Astrocyte of the cerebellum (primary cell): Measurements from ENCODE around the gene AP5S1.
"Not testable (repeated sequence)": the region's sequence is repeated elsewhere in the genome, so short reads cannot be mapped to it uniquely, and the experiment has no call there.

ENCODE experiments used
- DNase-seq: peaks from one replicate; pipeline ENCODE4 v3.0.0-alpha.2; 2011; ENCODE audit warnings: low read depth
- H3K4me3 ChIP-seq: 2 replicates; pipeline ENCODE4 v1.5.1; 2011; ENCODE audit warnings: mild to moderate bottlenecking, low read depth, low read length, moderate library complexity
- in situ Hi-C: cut with HindIII; loops from 2 replicates; pipeline ENCODE4 v1.10.0; 2017; ENCODE audit warnings: low sequenced_read_pairs
- TF ChIP-seq, protein P1 (sequence below): IDR thresholded peaks from 2 replicates; pipeline ENCODE4 v1.5.1; 2012; ENCODE audit warnings: low read length, low read depth, moderate library complexity, mild to moderate bottlenecking; ENCODE audit errors: missing control alignments

The AP5S1 gene

DNA sequence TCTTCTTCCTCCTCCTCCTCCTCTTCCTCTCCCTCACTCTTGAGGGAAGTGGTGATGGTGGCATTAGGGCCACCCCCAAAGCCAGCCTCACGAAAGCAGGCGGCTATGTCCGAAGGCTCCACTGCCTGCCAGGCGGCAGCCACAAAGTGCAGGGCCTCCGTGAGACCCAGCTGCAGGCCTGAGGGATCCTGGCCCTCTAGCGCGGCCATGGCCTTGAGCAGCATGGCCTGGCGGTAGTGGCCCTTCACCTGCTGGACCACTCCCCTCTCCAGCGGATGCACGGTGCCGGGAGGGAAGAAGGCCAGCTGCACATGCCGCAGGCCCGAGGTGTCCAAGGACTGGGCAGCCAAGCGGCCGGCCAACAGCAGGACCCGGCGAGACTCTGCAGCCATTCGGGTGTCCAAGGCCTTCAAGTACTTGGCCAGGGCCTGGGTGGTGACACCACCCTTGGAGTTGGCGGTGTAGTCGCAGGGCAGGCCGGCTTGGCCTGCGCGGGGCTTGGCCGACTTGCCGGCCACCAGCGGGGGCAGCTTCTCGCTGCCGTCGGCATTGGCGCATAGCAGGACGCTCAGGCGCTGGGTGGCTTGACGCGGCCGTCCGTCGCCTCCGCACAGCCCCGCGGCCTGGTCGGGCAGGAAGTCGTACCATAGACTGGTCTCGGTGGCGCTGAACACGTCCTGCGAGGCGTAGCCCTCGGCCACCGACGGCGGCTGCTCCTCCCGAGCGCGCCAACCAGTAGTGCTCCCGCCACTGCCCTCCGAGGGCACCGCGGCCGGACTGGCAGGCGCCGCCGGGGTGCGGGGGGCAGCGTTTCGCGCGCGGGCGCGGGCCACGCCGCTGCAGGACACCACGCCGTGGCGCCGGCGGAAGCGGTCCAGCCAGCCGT lies 34.9 kb upstream of the AP5S1 start:
- TF ChIP-seq, protein P1, sequence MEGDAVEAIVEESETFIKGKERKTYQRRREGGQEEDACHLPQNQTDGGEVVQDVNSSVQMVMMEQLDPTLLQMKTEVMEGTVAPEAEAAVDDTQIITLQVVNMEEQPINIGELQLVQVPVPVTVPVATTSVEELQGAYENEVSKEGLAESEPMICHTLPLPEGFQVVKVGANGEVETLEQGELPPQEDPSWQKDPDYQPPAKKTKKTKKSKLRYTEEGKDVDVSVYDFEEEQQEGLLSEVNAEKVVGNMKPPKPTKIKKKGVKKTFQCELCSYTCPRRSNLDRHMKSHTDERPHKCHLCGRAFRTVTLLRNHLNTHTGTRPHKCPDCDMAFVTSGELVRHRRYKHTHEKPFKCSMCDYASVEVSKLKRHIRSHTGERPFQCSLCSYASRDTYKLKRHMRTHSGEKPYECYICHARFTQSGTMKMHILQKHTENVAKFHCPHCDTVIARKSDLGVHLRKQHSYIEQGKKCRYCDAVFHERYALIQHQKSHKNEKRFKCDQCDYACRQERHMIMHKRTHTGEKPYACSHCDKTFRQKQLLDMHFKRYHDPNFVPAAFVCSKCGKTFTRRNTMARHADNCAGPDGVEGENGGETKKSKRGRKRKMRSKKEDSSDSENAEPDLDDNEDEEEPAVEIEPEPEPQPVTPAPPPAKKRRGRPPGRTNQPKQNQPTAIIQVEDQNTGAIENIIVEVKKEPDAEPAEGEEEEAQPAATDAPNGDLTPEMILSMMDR = no peak
- H3K4me3 ChIP-seq = peak overlapping the region; percentile 47
- no peak for DNase-seq
- in situ Hi-C loops = no loop called here

DNA sequence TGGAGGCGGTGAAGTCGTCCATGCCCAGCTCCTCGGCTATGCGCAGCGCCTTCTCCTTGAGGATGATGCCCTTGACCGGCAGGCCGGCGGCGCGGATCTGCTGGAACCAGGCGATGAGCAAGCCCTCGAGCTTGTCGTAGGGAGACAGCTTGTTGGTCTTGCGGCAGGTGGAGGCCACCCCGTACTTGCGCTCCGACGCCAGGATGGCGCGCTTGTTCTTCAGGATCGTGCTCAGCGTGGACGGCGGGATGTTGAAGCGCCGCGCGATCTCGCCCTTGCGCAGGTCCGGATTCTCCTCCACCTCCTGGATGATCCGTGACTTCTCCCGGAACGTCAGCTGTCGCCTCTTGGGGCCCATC lies 34.2 kb upstream of the AP5S1 start:
- TF ChIP-seq, protein P1 = no peak
- peak overlapping the region; percentile 47 for H3K4me3 ChIP-seq
- DNase-seq = no peak
- in situ Hi-C loops = no loop called here

DNA sequence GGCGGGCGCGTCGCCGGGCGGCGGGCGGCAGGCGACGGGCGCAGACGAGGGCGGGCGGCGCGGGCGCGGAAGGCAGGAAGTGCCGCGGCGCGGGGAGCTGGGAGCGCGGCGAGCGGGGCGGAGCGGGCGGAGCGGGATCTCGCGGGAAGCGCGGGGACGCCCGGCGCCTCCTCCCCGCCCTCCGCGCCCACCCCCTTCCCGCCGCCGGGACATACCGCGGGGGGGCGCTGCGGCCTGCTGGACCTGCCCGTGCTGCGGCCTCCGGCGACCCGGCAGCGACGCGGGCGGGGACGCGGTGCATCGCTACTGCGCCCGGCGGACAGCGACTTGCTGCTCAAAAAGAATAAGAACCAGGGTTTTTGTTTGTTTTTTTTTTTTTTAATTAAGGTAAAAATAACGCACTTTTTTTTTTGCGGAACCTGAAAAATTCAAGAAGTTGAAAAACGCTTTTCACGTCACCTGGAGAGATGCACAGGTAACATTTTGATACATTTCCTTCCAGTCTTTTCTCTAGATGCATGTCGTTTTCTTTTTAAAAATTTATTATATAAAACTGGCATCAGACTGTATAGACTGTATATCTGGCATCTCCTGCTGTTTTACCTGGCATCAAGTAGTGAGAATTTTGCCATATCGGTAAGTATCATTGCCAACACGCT lies 33.6 kb upstream of the AP5S1 start, which contains the start of gene CENPB:
Gene CENPB (minus strand): TSS at position 76 of the 659 bp plus-strand sequence. CDS start 257 bp downstream, outside the sequence.
- DNase-seq = no peak
- in situ Hi-C loops = no loop called here
- TF ChIP-seq, protein P1 = peak; percentile 64
- peak within 1 kb of the TSS; percentile 47 for H3K4me3 ChIP-seq

DNA sequence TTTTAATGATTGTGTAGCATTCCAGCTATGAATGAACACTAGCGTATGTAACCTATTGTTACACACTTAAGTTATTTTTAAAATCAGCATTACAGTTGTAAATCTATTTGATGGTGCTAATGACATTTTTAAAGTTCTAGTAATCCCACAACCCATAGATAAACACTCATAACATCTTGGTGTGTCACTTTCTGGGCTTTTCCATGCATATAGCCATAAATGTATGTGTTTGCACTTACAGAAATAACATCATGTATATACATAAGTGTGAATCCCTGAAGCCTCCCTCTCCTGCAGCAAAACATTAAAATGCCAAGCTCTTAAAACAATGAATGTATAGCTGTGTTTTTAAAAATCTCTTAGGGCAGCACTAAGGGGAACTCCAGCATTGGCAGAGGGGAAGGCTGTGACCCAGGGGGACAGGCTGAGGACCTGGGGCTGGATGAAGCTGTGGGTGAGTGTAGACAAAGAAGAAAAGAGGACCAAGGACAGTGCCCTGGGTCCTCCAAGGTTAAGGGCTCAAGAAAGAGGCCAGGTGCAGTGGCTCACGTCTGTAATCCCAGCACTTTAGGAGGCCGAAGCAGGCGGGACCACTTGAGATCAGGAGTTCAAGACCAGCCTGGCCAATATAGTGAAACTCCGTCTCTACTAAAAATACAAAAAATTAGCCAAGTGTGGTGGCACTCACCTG lies 32.9 kb upstream of the AP5S1 start:
- H3K4me3 ChIP-seq = peak overlapping the region; percentile 41
- in situ Hi-C loops = no loop called here
- TF ChIP-seq, protein P1 = no peak
- no peak for DNase-seq

DNA sequence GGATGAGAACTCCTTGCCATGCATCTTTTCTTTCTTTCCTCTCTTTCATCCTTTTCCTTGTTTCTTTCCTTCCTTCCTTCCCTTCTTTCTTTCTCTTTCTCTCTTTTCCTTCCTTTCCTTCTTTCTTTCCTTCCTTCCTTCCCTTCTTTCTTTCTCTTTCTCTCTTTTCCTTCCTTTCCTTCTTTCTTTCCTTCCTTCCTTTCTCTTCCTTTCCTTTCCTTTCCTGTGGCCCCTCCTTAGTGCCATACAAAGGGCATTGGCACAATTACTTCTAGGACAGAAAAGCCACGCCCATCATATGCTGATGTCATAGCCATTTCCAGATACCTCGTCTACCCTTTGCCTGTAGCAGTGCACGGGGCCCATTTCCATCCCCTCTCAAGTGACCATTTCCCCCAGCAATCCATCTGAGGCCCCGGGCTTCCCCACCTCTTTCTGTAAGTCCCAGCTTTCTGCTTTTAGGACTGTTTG lies 31.6 kb upstream of the AP5S1 start:
- no peak for DNase-seq
- in situ Hi-C loops = no loop called here
- no peak overlapping the region for H3K4me3 ChIP-seq
- TF ChIP-seq, protein P1 = no peak

DNA sequence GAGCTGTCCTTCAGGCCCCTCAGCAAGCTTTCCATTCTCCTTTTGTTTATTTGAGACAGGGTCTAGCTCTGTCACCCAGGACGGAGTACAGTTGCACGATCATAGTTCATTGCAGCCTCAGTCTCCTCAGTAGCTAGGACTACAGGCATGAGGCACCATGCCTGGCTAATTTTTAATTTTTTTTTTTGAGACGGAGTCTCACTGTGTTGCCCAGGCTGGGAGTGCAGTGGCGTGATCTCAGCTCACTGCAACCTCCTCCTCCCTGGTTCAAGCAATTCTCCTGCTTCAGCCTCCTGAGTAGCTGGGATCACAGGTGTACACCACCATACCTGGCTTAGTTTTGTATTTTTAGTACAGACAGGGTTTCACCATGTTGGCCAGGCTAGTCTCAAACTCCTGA lies 31.1 kb upstream of the AP5S1 start:
- in situ Hi-C loops, H3K4me3 ChIP-seq, DNase-seq: not testable (repeated sequence)

DNA sequence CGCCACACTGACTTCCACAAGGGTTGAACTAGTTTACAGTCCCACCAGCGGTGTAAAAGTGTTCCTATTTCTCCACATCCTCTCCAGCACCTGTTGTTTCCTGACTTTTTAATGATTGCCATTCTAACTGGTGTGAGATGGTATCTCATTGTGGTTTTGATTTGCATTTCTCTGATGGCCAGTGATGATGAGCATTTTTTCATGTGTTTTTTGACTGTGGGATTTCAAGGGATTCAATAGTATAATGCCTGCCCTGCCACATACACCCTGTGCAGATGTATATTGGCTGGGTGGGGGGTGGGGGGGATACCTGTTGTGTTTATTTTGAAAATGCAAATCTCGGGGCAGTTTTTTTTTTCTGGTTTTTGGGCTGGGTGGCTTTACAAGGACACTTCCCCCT lies 26.2 kb upstream of the AP5S1 start:
- in situ Hi-C loops, H3K4me3 ChIP-seq, DNase-seq: not testable (repeated sequence)
